ENCODE measurements around the gene FMN2. TPM values are rescaled to one million over a fixed set of nuclear protein-coding genes. Genes with fewer than 3 reads are reported as not detected.
"Not testable (repeated sequence)": the region's sequence is repeated elsewhere in the genome, so short reads cannot be mapped to it uniquely, and the experiment has no call there.

FMN2 gene
- total RNA-seq, 1 donor from 2014 or later, result 0.15 TPM

DNA sequence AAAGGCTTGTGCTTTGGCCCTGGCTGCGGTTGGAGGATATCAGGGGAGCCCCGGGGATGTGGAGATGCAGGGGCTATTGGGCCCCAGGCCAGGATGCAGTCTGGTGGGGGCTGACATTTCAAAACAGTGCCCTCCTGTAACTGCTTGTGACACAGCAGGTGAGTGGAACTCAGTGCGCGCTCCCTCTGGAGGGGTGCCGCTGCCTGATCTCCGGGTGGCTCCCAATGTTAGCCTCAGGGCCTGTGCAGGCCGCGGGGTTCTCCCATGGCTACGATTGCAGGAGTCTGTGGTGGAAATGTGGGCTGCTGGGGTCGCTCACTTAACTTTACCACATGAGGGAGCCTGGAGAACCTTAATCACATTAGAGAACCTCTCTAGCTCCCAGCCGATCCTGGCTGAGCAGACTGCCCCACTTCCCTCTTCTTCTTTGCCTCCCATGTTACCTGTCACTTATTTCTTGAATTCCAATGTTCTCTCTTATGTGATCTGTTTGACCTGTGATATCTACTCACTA, 163.2 kb downstream of the FMN2 start:
- DNase-seq (ENCODE audit: low read depth), result no peak

GRCh38 chr1:240255922-240256321, 164.2 kb downstream of the FMN2 start:
- no peak for DNase-seq (ENCODE audit: low read depth)

- no peak for DNase-seq (ENCODE audit: low read depth)
Observed at GRCh38 chr1:240256836-240257503, 165.3 kb downstream of the FMN2 start.

DNA sequence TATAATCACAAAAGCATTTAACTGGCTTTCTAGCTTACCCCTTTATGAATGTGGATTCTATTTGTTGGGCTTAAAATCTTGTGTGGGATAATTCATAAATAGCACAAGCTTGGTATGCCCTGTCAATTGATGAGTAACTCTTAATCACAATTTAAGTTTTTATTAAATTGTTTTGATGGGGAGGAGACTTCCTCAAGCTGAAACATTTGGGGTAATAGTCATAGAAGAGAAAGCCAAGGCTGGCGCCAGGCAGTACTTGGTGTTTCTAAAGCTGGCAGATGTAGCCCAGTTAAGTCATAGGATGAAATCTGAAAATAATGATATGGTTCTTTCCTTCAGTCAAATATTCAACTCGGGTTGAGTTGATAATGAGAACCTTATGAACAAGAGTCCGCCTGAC, 167.2 kb downstream of the FMN2 start:
- DNase-seq (ENCODE audit: low read depth), result no peak

DNA sequence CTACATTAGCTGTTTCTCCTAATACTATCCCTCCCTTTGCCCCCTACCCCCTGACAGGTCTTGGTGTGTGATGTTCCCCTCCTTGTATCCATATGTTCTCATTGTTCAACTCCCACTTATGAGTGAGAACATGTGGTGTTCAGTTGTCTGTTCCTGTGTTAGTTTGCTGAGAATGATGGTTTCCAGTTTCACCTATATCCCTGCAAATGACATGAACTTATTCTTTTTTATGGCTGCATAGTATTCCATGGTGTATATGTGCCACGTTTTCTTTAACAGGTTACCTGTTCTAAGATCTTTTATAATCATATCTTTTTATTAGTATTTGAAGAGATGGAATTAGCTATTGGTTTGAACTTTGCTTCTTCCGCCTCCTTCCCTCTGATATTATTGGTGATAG, 172.8 kb downstream of the FMN2 start:
- not testable (repeated sequence) for DNase-seq (ENCODE audit: low read depth)

DNA sequence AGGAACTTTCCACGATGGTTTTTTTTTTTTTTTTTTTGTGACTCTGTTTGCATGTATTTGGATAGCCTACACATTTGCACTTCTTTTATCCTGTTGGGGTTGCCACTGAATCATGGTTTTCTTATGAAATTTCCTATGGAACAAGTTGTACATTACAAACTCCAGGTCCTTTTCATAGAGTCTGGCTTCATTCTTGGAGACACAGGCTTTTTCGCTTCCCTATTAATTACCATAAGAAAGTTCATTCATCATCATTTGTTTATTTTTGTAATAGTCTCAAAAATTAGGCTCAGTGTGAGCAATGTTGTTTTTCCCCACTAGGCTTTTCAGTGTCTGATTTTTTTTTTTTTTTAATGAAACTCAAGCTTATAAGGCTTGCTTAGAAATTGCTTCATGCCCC, 179.4 kb downstream of the FMN2 start:
- DNase-seq (ENCODE audit: low read depth), result no peak

DNA sequence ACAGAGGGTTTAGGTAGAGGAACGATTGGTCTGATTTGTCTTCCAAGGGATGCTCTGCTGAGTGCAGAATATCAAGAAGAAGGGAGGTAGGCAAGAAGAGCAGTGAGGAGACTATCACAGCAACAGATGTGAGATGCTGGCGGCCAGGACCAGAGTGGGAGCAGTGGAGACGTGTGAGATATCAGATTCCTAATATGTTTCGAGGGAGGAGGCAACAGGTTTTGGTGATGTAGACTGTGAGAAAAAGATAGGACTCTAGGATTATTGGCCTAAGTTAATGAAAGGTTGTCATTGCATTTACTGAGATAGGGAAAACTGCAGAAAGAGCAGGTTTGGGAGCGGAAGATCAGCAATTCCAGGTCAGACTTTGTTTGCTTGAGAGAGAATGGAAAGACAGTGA, 182.9 kb downstream of the FMN2 start:
- no peak for DNase-seq (ENCODE audit: low read depth)

DNA sequence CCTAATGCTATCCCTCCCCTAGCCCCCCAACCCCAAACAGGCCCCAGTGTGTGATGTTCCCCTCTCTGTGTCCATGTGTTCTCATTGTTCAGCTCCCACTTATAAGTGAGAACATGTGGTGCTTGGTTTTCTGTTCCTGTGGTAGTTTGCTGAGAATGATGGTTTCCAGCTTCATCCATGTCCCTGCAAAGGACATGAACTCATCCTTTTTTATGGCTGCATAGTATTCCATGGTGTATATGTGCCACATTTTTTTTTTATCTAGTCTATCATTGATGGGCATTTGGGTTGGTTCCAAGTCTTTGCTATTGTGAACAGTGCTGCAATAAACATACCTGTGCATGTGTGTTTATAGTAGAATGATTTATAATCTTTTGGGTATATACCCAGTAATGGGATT, 183.5 kb downstream of the FMN2 start:
- DNase-seq (ENCODE audit: low read depth), result not testable (repeated sequence)

- DNase-seq (ENCODE audit: low read depth), result no peak
Observed at GRCh38 chr1:240278082-240278481, 186.4 kb downstream of the FMN2 start.

- no peak for DNase-seq (ENCODE audit: low read depth)
Observed at GRCh38 chr1:240280560-240281322, 189.1 kb downstream of the FMN2 start.

- no peak for DNase-seq (ENCODE audit: low read depth)
Observed at GRCh38 chr1:240282061-240282830, 190.6 kb downstream of the FMN2 start.

GRCh38 chr1:240284656-240285414, 193.2 kb downstream of the FMN2 start:
- no peak for DNase-seq (ENCODE audit: low read depth)

DNA sequence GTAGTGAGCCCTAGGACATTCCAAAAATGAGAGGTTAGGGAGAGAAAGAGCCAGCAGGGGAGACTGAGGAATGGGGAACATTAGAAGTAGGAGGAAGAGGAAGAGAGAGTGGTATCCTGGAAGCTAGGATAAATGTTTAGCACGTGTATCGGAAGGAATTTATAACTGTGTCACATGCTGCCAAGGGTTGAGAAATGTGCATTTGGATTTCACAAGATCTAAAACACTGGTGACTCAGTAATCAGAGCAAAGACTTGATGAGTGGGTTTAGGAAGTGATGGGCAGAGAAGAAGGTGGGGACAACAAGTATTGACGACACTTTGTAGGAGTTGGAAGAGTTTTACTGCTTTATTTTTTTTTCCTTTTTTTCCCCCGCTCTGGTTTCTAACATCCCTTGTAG, 193.9 kb downstream of the FMN2 start:
- no peak for DNase-seq (ENCODE audit: low read depth)

- DNase-seq (ENCODE audit: low read depth), result no peak
Observed at GRCh38 chr1:240287722-240288121, 196.0 kb downstream of the FMN2 start.

DNA sequence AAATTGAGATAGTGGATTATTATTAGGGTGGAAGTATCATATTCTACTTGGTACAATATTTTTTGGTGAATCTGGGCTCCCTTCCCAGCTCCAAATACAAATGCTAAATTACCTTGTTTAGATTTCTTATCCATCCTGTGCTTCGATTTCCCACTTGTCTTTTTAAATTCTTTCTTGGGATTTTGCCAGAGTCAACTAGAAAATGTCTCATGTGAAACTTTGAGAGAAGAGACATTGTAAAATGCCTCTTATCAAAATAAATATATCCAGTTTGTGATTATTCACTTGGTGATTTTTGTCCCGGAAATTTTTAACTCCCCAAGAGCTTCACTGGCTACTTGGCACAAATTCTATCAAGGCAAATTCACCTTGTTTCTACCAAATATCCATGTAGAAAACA, 202.0 kb downstream of the FMN2 start:
- DNase-seq (ENCODE audit: low read depth), result no peak

- no peak for DNase-seq (ENCODE audit: low read depth)
Observed at GRCh38 chr1:240294566-240294965, 202.9 kb downstream of the FMN2 start.

- no peak for DNase-seq (ENCODE audit: low read depth)
Observed at GRCh38 chr1:240295811-240296210, 204.1 kb downstream of the FMN2 start.

DNA sequence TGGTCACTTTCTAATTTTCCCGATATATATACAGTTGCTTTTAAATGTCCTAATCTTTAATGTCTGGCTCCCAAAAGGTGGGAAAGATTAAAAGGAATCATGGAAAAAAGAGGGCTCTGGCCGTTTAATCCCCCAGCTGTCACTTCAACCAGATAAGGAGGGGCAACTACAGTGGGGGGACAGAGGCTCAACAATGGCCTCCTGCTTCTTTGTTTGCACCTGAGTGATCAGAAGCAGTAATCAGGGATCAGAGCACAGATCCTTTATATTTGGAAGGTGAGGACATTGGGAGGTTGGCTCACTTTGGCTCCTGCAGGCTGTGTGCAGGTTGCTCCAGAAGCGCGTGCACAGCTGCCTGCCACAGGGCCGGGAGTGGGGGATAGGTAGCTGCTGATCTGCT, 212.8 kb downstream of the FMN2 start:
- DNase-seq (ENCODE audit: low read depth), result no peak

- DNase-seq (ENCODE audit: low read depth), result no peak
Observed at GRCh38 chr1:240306673-240307072, 215.0 kb downstream of the FMN2 start.

DNA sequence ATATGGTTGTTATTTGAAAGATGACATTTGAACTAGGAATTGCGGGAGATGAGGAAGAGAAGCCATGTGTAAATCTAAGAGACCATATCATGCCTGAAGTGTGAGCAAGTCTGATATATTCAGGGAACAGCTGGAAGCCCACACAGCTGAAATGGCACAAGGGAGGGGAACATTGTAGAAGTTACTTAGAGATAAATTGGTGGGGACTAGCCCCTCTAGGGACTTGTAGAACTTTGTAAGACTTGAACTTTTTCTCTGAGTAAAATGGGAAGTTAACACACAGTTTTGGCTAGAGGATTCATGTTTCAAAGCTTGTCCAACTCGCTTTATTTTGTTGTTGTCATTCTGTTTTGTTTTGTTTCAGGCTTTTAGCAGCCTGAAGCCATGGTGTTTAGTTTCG, 216.4 kb downstream of the FMN2 start:
- no peak for DNase-seq (ENCODE audit: low read depth)

GRCh38 chr1:240309769-240310168, 218.1 kb downstream of the FMN2 start:
- peak; percentile 7 for DNase-seq (ENCODE audit: low read depth)

Data from renal cortical epithelial cell (primary cell).